GM12878 (cell line): ENCODE measurements around the gene NSMCE1. TPM values are rescaled to one million over a fixed set of nuclear protein-coding genes. Genes with fewer than 3 reads are reported as not detected.

Experiments used
- ATAC-seq: fragments of 200-7000 bp; cut with Tn5 transposase; 3 replicates; pipeline ENCODE4 v1.9.1; 2020; ENCODE audit warnings: mild to moderate bottlenecking, moderate library complexity
- BruUV-seq: library from RNA; stranded (reverse); fragments of 400-500 nt; replicated peaks from 2 replicates; lab custom pipeline; 2021; lab: Mats Ljungman, UMichigan
- CTCF ChIA-PET: fragments of 300-600 bp; sonication (Branson Sonifier 250); formaldehyde crosslinking; extraction: SDS; loops from one replicate; lab custom pipeline; 2021; ENCODE audit warnings: inconsistent platforms; lab: Yijun Ruan, JAX
- POLR2A ChIA-PET: fragments of 350-600 bp; formaldehyde crosslinking; extraction: SDS; loops from one replicate; lab custom pipeline; 2021; ENCODE audit warnings: inconsistent platforms; lab: Charles Lee
- RAD21 ChIA-PET: fragments of 300-600 bp; sonication (Branson Sonifier 250); formaldehyde crosslinking; loops from one replicate; lab custom pipeline; 2023; ENCODE audit warnings: antibody characterized with exemption; ENCODE audit not compliant: unreplicated experiment; lab: Charles Lee
- SMC1A ChIA-PET: fragments of 300-600 bp; sonication (Branson Sonifier 250); formaldehyde crosslinking; loops from one replicate; lab custom pipeline; 2023; ENCODE audit not compliant: unreplicated experiment, uncharacterized antibody; lab: Charles Lee
- DNase-seq: peaks from one replicate; pipeline ENCODE4 v3.0.0-alpha.2; 2011; ENCODE audit warnings: low read depth, low spot score
- FAIRE-seq: peaks from 3 replicates; lab custom pipeline; 2011; peaks lifted over from hg19 to GRCh38; lab: Jason Lieb, UNC
- H2AFZ ChIP-seq: 2 replicates; pipeline ENCODE4 v1.6.0; 2011; ENCODE audit warnings: low read depth, low read length, control low read depth; ENCODE audit not compliant: control insufficient read depth
- H3K27ac ChIP-seq: 2 replicates; pipeline ENCODE4 v1.5.1; 2011; ENCODE audit warnings: control low read depth; ENCODE audit not compliant: control insufficient read depth, insufficient read depth
- H3K27me3 ChIP-seq, 2 experiments: replicated peaks in 1 of 2; 2 replicates each; pipeline versions ENCODE4 v1.6.0 to v1.6.1; 2011; ENCODE audit warnings: low read length in 1 of 2; ENCODE audit not compliant: control insufficient read depth in 2 of 2, insufficient read depth in 2 of 2
- H3K36me3 ChIP-seq, 2 experiments: 2 replicates each; pipeline ENCODE4 v1.5.1; 2011; ENCODE audit warnings: low read length in 1 of 2; ENCODE audit not compliant: control insufficient read depth in 2 of 2, insufficient read depth in 2 of 2
- H3K4me1 ChIP-seq: 2 replicates; pipeline ENCODE4 v1.6.1; 2011; ENCODE audit warnings: mild to moderate bottlenecking, low read length, moderate library complexity, mixed read lengths; ENCODE audit not compliant: control insufficient read depth, insufficient read depth
- H3K4me2 ChIP-seq: 2 replicates; pipeline ENCODE4 v1.6.0; 2011; ENCODE audit warnings: control low read depth; ENCODE audit not compliant: control insufficient read depth, insufficient read depth
- H3K4me3 ChIP-seq: fragments of 200-600 bp; sonication (generic); 2 replicates; pipeline ENCODE4 v1.5.1; 2016
- H3K79me2 ChIP-seq: 2 replicates; pipeline ENCODE4 v1.6.0; 2011; ENCODE audit warnings: low read length; ENCODE audit not compliant: control insufficient read depth, insufficient read depth
- H3K9ac ChIP-seq: 2 replicates; pipeline ENCODE4 v1.8.0; 2011; ENCODE audit warnings: low read length, control low read depth, mixed read lengths; ENCODE audit not compliant: control insufficient read depth, insufficient read depth
- H3K9me3 ChIP-seq: replicated peaks from 3 replicates; pipeline ENCODE4 v1.5.1; 2011; ENCODE audit warnings: mild to moderate bottlenecking, low read length; ENCODE audit not compliant: control insufficient read depth, insufficient read depth
- H4K20me1 ChIP-seq: 2 replicates; pipeline ENCODE4 v1.6.0; 2011; ENCODE audit not compliant: control insufficient read depth, insufficient read depth
- CREM ChIP-seq: IDR thresholded peaks from 2 replicates; pipeline ENCODE4 v1.6.1; 2014; ENCODE audit warnings: antibody characterized with exemption, low read depth
- KLF5 ChIP-seq: fragments of 450-650 bp; IDR thresholded peaks from 2 replicates; pipeline ENCODE4 v1.6.1; 2014; ENCODE audit warnings: mild to moderate bottlenecking; ENCODE audit not compliant: partially characterized antibody
- NR2F1 ChIP-seq: fragments of 450-650 bp; conservative IDR thresholded peaks from 2 replicates; pipeline ENCODE4 v1.6.1; 2017; ENCODE audit warnings: mild to moderate bottlenecking
- PAX5 ChIP-seq: IDR thresholded peaks from 2 replicates; pipeline ENCODE4 v1.6.1; 2011; ENCODE audit warnings: low read depth, low read length, borderline replicate concordance
- PRDM15 ChIP-seq: fragments of 450-650 bp; formaldehyde crosslinking; IDR thresholded peaks from 2 replicates; pipeline ENCODE4 v1.4.0; 2020; ENCODE audit warnings: mild to moderate bottlenecking, moderate library complexity
- USF2 ChIP-seq: IDR thresholded peaks from 2 replicates; pipeline ENCODE4 v1.6.1; 2011; ENCODE audit warnings: low read depth, low read length, improper control_type of control experiment, borderline replicate concordance
- ZBTB4 ChIP-seq: fragments of 450-650 bp; formaldehyde crosslinking; IDR thresholded peaks from 2 replicates; pipeline ENCODE4 v1.4.0; 2022; ENCODE audit warnings: mild to moderate bottlenecking, moderate library complexity
- ZNF592 ChIP-seq: fragments of 450-650 bp; IDR thresholded peaks from 2 replicates; pipeline ENCODE4 v1.6.1; 2017; ENCODE audit warnings: mild to moderate bottlenecking, moderate library complexity
- ZNF622 ChIP-seq: fragments of 450-650 bp; IDR thresholded peaks from 2 replicates; pipeline ENCODE4 v1.6.1; 2017; ENCODE audit warnings: mild to moderate bottlenecking, inconsistent platforms
- WGBS: methylation state at CpG from one replicate; pipeline ENCODE4 v1.1.6; 2016; ENCODE audit warnings: low lambda C conversion rate; ENCODE audit not compliant: insufficient replicate concordance, insufficient coverage; ENCODE audit errors: missing lambda C conversion rate; 5-methylcytosine and 5-hydroxymethylcytosine counted together
- in situ Hi-C: fragments of 300-500 bp; cut with MboI; formaldehyde crosslinking; loops from 9 replicates; pipeline ENCODE4 v1.14.3; 2018; ENCODE audit warnings: mixed read lengths
- intact Hi-C: fragments of 100-400 bp; cut with micrococcal nuclease; formaldehyde crosslinking; loops from one replicate; pipeline ENCODE4 v1.14.2; 2022; ENCODE audit not compliant: unreplicated experiment
- polyA plus RNA-seq, 11 experiments: library from polyadenylated mRNA; depleted of rRNA in 4 of 11; unstranded in 6 of 11; stranded (reverse) in 5 of 11; fragments of >200 nt; fragmentation: Nextera tagmentation in 4 of 11; fragmentation: Illumina TruSeq in 1 of 11; extraction: Ambion mirVana in 4 of 11; extraction: Trizol in 1 of 11; gene quantifications; 1 replicate in 1 of 11; 2 replicates in 10 of 11; pipeline versions ENCODE4 v1.2.1 to v1.2.3, GENCODE V29; 2011 to 2016; ENCODE audit warnings: inconsistent platforms in 2 of 11, missing spikeins in 2 of 11, low read depth in 1 of 11
- total RNA-seq, 4 experiments: library from RNA; depleted of rRNA in 3 of 4; stranded (reverse); fragments of >200 nt in 3 of 4; fragmentation: Illumina TruSeq in 1 of 4; extraction: Trizol in 1 of 4; gene quantifications; 2 replicates each; pipeline versions ENCODE4 v1.2.1 to v1.2.3, GENCODE V29; 2013 to 2021

NSMCE1 gene
- total and polyA plus RNA-seq, 10 of the 15 experiments (the other 5 are each of a cell fraction or from before 2014, with no cell fraction given): 54.0 to 214 (median 71.4) TPM

- TF ChIP-seq PAX5 (no peak), USF2 (no peak), CREM (no peak), PRDM15 (CRISPR knock-in tag) (no peak)
Measured at GRCh38 chr16:27293343-27293742, 24.8 kb upstream of the NSMCE1 start (continued).

GRCh38 chr16:27291722-27292240 lies 23.2 kb upstream of the NSMCE1 start:
- in situ Hi-C loops: no loop called here
- SMC1A ChIA-PET: no interaction called here
- TF ChIP-seq KLF5: no peak
- TF ChIP-seq ZNF622: no peak
- TF ChIP-seq ZBTB4 (CRISPR knock-in tag): no peak
- no peak for TF ChIP-seq ZNF592
- no peak for TF ChIP-seq NR2F1

More at GRCh38 chr16:27291722-27292240, 23.2 kb upstream of the NSMCE1 start:
- no peak overlapping the region for H3K9ac ChIP-seq
- H3K36me3 ChIP-seq: no peaks in the 10 kb centered on the region
- CTCF ChIA-PET: interaction anchor here (0.7 to 1.3 kb wide), 3 partner anchors 14 to 76 kb away, joined by 3 read pairs; no protein-coding TSS in a partner anchor
- H3K27ac ChIP-seq: no peak overlapping the region
- H3K27me3 ChIP-seq: 0 out of 4 replicates have a peak, but pooled peaks cover 0 to 3% of the 10 kb centered on the region in 2 experiments
- no peaks in the 10 kb centered on the region; the same call in 2 of the 3 replicates for H3K9me3 ChIP-seq
- H2AFZ ChIP-seq: no peak overlapping the region
- 54% methylated on average over 4 of the region's 4 CpGs for WGBS
- DNase-seq: no peak
- FAIRE-seq: no peak
- RAD21 ChIA-PET: no interaction called here
- no peak for ATAC-seq
- no TSS peak for BruUV-seq
- H3K79me2 ChIP-seq: no peaks in the 10 kb centered on the region
- peaks cover under 1% of the 10 kb centered on the region for H3K4me1 ChIP-seq
- no peak overlapping the region for H3K4me2 ChIP-seq
- no peaks in the 10 kb centered on the region for H4K20me1 ChIP-seq
- POLR2A ChIA-PET: no interaction called here
- H3K4me3 ChIP-seq: no peak overlapping the region
- intact Hi-C loops: no loop called here
